ENCODE measurements around the gene LRRC32. TPM values are rescaled to one million over a fixed set of nuclear protein-coding genes. Genes with fewer than 3 reads are reported as not detected.

The LRRC32 gene
- total and polyA plus RNA-seq, 2 donors (not counting 1 experiment from before 2014, with no cell fraction given) = 19.2 to 103 TPM

- Histone ChIP-seq H3K4me2 (ENCODE audit: extremely low read depth, insufficient read depth, low read length) (no peak overlapping the region), H3K36me3 (ENCODE audit: control insufficient read depth, insufficient read depth, low read length) (no peaks in the 10 kb centered on the region), H4K20me1 (ENCODE audit: control insufficient read depth, extremely low read depth, insufficient read depth, low read length) (no peaks in the 10 kb centered on the region), H3K27me3 (ENCODE audit: control insufficient read depth, insufficient read depth, low read length) (no peaks in the 10 kb centered on the region), H3K9me3 (ENCODE audit: control insufficient read depth, insufficient read depth, low read depth, low read length) (no peaks in the 10 kb centered on the region), H3K4me1 (ENCODE audit: control insufficient read depth, extremely low read depth, insufficient read depth, low read length) (no peaks in the 10 kb centered on the region), H3K27ac (ENCODE audit: insufficient read depth, low read length) (no peak overlapping the region), H2AFZ (ENCODE audit: low read length) (no peak overlapping the region), H3K4me3 (replicated peaks in 1 of 4; ENCODE audit: control extremely low read depth in 1 of 4, insufficient read depth in 1 of 4, low read depth in 3 of 4, low read length in 4 of 4) (no peak overlapping the region), H3K9ac (ENCODE audit: insufficient read depth, low read length) (no peak overlapping the region), H3K79me2 (ENCODE audit: control insufficient read depth, insufficient read depth, low read length) (no peaks in the 10 kb centered on the region)
- TF ChIP-seq EZH2 (IDR thresholded peaks at IDR 0.05; ENCODE audit: low read length, missing control alignments) = no peak
- no peak for TF ChIP-seq CTCF (conservative IDR thresholded peaks at IDR 0.05 in 1 of 2, IDR thresholded peaks at IDR 0.05 in 1 of 2; ENCODE audit: low read depth in 1 of 2, low read length in 2 of 2)
- no peak for DNase-seq (ENCODE audit: low read depth in 2 of 2)
These were observed 56.6 kb downstream of the LRRC32 start for GRCh38 chr11:76613901-76614300.

DNA sequence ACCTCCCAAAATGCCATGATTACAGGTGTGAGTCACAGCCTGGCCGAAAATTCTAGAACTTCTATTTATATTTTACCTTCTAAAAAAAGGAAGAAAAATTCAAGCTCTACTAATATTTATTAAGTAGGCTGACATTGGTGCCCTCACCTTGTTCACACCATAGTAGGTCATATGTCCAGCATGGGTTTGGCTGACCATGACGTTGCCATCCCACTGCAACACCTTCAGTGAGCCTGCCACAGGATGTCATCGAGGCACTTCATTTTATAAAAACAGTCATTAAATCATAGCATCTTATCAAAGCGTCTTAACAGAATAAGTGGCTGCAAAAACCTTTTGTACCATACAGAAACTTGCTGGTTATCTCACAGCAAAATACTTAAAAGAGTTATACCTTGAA lies 58.3 kb downstream of the LRRC32 start:
- no peaks in the 10 kb centered on the region for H3K27me3 ChIP-seq (ENCODE audit: control insufficient read depth, insufficient read depth, low read length)
- TF ChIP-seq CTCF (conservative IDR thresholded peaks at IDR 0.05 in 1 of 2, IDR thresholded peaks at IDR 0.05 in 1 of 2; ENCODE audit: low read depth in 1 of 2, low read length in 2 of 2) = no peak
- no peak for TF ChIP-seq EZH2 (IDR thresholded peaks at IDR 0.05; ENCODE audit: low read length, missing control alignments)
- H3K9me3 ChIP-seq (ENCODE audit: control insufficient read depth, insufficient read depth, low read depth, low read length) = no peaks in the 10 kb centered on the region
- no peaks in the 10 kb centered on the region for H3K4me1 ChIP-seq (ENCODE audit: control insufficient read depth, extremely low read depth, insufficient read depth, low read length)
- no peaks in the 10 kb centered on the region for H4K20me1 ChIP-seq (ENCODE audit: control insufficient read depth, extremely low read depth, insufficient read depth, low read length)
- no peak for DNase-seq (ENCODE audit: low read depth in 2 of 2)
- no peak overlapping the region for H3K9ac ChIP-seq (ENCODE audit: insufficient read depth, low read length)
- no peaks in the 10 kb centered on the region for H3K79me2 ChIP-seq (ENCODE audit: control insufficient read depth, insufficient read depth, low read length)
- no peaks in the 10 kb centered on the region for H3K36me3 ChIP-seq (ENCODE audit: control insufficient read depth, insufficient read depth, low read length)
- H2AFZ ChIP-seq (ENCODE audit: low read length) = no peak overlapping the region
- H3K4me2 ChIP-seq (ENCODE audit: extremely low read depth, insufficient read depth, low read length) = no peak overlapping the region
- no peak overlapping the region for H3K4me3 ChIP-seq (replicated peaks in 1 of 4; ENCODE audit: control extremely low read depth in 1 of 4, insufficient read depth in 1 of 4, low read depth in 3 of 4, low read length in 4 of 4)
- H3K27ac ChIP-seq (ENCODE audit: insufficient read depth, low read length) = no peak overlapping the region

DNA sequence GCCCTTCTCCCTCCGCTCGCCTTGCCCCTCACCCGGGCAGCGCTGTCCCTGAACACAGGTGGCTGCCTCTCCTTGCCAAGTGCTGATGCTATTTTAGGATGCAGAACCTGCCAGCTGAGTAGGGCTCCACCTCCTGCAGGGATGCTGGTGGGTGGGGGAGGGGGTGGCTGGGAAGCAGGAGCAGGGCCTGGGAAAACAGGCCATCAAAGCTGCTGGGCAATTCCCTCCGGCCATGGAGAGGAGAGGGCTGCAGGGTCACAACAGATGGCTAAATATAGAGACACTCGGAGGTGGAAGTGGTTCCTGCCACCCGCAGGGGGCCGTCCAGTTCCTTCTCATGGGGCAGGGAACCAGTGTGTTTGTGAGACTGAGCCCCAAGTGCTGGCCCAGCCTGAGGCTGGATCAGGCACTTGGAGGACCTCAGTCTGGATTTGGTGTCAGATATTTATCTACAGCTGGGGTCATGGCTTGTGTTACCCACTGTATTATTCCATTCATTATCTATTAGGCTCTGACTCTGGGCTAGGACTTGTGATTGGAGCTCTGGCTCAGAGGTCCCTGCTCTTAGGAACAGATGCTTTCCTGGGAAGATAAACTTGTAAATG lies 59.6 kb downstream of the LRRC32 start:
- H3K27me3 ChIP-seq (ENCODE audit: control insufficient read depth, insufficient read depth, low read length) = no peaks in the 10 kb centered on the region
- H3K4me2 ChIP-seq (ENCODE audit: extremely low read depth, insufficient read depth, low read length) = no peak overlapping the region
- H4K20me1 ChIP-seq (ENCODE audit: control insufficient read depth, extremely low read depth, insufficient read depth, low read length) = no peaks in the 10 kb centered on the region
- TF ChIP-seq EZH2 (IDR thresholded peaks at IDR 0.05; ENCODE audit: low read length, missing control alignments) = no peak
- no peak for TF ChIP-seq CTCF (conservative IDR thresholded peaks at IDR 0.05 in 1 of 2, IDR thresholded peaks at IDR 0.05 in 1 of 2; ENCODE audit: low read depth in 1 of 2, low read length in 2 of 2)
- H3K9ac ChIP-seq (ENCODE audit: insufficient read depth, low read length) = no peak overlapping the region
- H3K4me3 ChIP-seq (replicated peaks in 1 of 4; ENCODE audit: control extremely low read depth in 1 of 4, insufficient read depth in 1 of 4, low read depth in 3 of 4, low read length in 4 of 4) = no peak overlapping the region
- H3K27ac ChIP-seq (ENCODE audit: insufficient read depth, low read length) = no peak overlapping the region
- H3K4me1 ChIP-seq (ENCODE audit: control insufficient read depth, extremely low read depth, insufficient read depth, low read length) = peaks cover 6% of the 10 kb centered on the region
- no peaks in the 10 kb centered on the region for H3K79me2 ChIP-seq (ENCODE audit: control insufficient read depth, insufficient read depth, low read length)
- H3K9me3 ChIP-seq (ENCODE audit: control insufficient read depth, insufficient read depth, low read depth, low read length) = no peaks in the 10 kb centered on the region
- no peaks in the 10 kb centered on the region for H3K36me3 ChIP-seq (ENCODE audit: control insufficient read depth, insufficient read depth, low read length)
- no peak for DNase-seq (ENCODE audit: low read depth in 2 of 2)
- no peak overlapping the region for H2AFZ ChIP-seq (ENCODE audit: low read length)
